Stimulated activated CD8-positive, alpha-beta memory T cell treated with anti-CD3 and anti-CD28 coated beads, Interleukin-4, amount 100 ng/mL, for 24 hours (primary cell): Measurements from ENCODE around the gene WDR89.
A peak's percentile ranks its signal among the peaks of the same experiment; 100 is the strongest.
"Not testable (repeated sequence)": the region's sequence is repeated elsewhere in the genome, so short reads cannot be mapped to it uniquely, and the experiment has no call there.

Source experiments
- DNase-seq: peaks from one replicate; pipeline ENCODE4 v3.0.0-alpha.2; 2020; ENCODE audit warnings: low read depth

Gene WDR89, protein sequence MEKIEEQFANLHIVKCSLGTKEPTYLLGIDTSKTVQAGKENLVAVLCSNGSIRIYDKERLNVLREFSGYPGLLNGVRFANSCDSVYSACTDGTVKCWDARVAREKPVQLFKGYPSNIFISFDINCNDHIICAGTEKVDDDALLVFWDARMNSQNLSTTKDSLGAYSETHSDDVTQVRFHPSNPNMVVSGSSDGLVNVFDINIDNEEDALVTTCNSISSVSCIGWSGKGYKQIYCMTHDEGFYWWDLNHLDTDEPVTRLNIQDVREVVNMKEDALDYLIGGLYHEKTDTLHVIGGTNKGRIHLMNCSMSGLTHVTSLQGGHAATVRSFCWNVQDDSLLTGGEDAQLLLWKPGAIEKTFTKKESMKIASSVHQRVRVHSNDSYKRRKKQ

DNA sequence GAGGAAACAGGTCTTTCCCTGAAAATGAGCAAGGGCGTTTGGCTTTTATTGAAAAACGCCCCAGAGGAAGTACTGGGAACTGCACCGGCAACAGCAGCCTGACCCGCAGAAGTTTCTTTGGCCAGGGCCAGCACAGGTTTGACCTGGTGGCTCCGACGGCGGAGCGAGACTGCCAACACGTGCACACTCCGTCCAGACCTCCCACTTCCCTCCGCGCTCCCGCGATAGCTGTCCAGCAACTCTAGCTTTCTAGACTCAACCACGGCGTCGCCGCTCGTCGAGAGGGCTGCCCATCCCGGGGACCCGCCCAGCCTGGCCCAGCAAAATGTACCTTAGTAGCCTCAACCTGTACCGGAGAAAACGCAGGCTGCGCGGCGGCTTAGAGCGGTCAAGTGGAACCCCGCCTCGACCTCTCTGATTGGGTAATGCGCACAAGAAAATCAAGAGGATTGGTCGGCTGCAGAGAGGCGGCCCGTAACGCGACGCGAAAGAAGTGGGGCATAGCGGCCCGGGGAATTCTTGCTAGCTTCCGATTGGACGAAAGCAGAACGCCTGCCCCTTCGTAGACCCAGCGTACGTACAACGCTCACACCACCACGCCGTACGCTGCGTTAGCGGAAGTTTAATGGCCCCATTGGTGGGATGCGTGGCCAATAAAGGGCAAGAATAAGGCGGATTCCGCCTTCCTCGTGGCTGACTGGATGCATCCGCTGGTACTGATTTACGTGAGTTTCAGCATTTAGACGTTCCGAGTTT is at the start of gene WDR89:
Gene WDR89 (minus strand): TSS at position 399 of the 756 bp plus-strand sequence. CDS start 41,929 bp downstream, outside the sequence.
- peak; percentile 89 for DNase-seq

GRCh38 chr14:63689132-63689531 is 47.5 kb upstream of the WDR89 start:
- DNase-seq, result no peak

GRCh38 chr14:63686926-63687325 is 45.3 kb upstream of the WDR89 start:
- DNase-seq, result no peak

- DNase-seq, result no peak
These were observed 43.7 kb upstream of the WDR89 start for GRCh38 chr14:63685401-63685800.

GRCh38 chr14:63682727-63683593 is 41.3 kb upstream of the WDR89 start:
- no peak for DNase-seq

DNA sequence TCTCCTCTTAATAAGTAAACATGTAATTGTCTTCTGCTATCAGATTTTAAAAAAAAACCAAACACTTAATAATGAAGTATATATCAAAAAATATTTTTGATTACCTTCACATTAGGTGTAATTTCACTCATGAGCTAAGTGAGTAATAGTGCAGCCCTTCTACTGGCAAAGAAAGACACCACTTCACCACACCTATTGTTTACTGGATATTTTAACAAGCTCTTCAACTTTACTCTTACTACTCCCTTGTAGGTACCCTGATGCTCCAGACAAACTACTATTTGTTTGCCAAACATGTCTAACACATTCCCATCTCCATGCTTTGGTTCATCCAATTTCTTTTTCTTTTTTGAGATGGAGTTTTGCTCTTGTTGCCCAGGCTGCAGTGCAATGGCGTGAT is 36.9 kb upstream of the WDR89 start:
- no peak for DNase-seq

- DNase-seq, result no peak
These were observed 36.3 kb upstream of the WDR89 start for GRCh38 chr14:63677891-63678379.

- no peak for DNase-seq
These were observed 34.9 kb upstream of the WDR89 start for GRCh38 chr14:63676615-63677014.

- no peak for DNase-seq
These were observed 32.3 kb upstream of the WDR89 start for GRCh38 chr14:63673886-63674497.

DNA sequence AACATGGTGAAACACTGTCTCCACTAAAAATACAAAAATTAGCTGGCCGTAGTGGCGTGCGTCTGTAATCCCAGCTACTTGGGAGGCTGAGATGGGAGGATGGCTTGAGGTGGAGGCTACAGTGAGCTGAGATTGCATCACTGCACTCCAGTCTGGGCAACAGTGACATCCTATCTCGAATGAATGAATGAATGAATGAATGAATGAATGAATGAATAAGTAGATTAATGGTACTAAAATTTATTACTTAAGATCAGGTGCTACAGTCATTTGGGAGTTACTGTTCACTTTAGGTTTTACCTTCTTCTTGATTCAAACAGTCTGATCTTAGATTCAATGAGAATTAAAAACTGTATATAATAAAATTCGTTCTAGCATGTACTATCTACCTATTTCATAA is 31.6 kb upstream of the WDR89 start:
- no peak for DNase-seq

- DNase-seq, result no peak
These were observed 30.9 kb upstream of the WDR89 start for GRCh38 chr14:63672417-63673180.

- DNase-seq, result no peak
These were observed 30.3 kb upstream of the WDR89 start for GRCh38 chr14:63671987-63672386.

DNA sequence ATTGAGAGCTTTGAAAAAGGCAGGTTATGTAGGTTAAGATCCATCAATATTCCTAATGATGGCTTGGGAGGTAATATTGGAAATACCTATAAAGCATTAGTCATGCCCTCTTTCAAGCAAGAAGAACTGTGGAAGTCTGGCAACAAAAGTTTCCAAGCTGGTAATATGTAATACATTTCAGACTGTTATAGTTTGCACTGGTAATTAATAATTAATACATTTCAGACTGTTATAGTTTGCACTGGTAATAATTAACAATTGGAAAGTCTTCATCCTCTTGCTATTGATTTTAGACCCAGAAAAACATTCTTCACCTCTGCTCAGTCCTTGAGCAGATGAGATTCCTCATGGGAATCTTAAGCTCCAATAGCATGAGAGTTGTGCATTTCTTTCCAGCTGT is 29.0 kb upstream of the WDR89 start:
- no peak for DNase-seq

DNA sequence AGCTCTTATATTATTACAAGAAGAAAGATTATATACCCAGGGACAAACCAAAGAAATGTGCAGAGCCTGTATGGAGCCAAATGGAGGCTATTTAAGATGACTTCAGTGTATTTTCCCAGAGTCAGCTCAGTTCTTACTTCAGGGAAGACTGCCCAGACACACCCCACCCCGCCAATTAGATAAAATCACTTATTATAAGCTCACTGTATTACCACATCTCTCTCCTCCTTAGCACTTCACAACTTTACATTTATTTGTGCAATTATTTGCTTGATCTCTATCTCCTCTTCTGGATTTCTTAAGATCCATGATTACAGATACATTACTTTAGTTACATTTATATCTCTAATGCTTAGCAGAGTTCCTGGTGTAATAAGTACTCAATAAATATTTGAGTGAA is 24.7 kb upstream of the WDR89 start:
- DNase-seq, result no peak

- DNase-seq, result no peak
These were observed 22.0 kb upstream of the WDR89 start for GRCh38 chr14:63663428-63664341.

DNA sequence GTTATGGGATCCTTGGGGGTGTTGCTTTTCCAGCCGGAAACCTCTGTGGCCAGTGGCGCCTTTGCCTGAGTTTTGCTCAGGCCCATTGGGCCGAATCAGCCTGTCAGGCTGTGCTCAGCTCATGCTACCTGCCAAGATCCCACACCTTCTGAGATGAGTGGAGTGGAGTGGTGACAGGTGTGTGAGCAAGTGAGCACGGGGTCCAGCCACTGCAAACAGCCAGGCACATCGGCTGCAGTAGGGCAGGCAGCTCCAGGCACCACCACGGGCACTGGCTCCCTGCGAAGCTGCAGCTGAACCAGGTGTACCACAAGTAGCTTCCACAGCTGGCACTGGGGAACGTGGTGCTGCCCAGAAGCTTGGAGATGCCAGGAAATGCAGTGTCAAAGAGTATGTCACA is 21.1 kb upstream of the WDR89 start:
- no peak for DNase-seq

- not testable (repeated sequence) for DNase-seq
These were observed 20.2 kb upstream of the WDR89 start for GRCh38 chr14:63661881-63662280.

DNA sequence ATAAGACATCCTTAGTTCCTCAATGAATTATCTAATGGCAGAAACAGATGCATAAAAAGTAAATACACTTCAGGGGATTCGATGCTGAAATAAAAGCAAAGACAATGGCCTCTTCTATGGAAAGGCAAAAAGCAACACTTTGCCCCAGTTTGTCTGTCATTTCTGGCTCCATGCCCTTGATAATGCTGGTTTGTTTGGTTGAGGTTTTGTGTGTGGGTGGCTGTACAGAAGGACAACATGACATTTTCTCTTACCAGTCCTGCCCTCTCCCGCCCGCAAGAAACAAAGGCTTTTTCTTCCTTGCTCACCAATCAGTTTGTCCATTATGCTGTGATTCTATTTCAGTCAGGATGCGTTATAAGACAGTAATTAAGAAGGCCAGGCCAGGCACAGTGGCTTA is 18.1 kb upstream of the WDR89 start:
- no peak for DNase-seq

DNA sequence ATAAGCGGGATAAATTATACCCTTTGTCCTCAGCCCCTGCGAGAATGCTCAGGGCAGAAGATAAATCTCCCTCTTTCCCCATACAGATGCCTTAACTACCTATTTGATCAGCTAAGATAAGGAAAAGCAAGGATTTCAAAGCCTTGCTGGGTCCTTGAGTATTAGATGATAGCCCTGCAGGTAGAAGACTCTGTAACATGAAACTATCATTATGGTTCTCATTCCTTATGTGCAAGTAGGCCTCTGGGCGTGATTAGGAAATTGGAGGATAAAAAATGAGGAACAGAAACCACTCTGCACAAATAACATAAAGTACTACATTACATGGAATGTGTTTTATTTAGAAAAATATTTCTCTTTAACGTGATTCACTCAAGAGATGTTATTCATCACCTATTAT is 14.5 kb upstream of the WDR89 start:
- no peak for DNase-seq

DNA sequence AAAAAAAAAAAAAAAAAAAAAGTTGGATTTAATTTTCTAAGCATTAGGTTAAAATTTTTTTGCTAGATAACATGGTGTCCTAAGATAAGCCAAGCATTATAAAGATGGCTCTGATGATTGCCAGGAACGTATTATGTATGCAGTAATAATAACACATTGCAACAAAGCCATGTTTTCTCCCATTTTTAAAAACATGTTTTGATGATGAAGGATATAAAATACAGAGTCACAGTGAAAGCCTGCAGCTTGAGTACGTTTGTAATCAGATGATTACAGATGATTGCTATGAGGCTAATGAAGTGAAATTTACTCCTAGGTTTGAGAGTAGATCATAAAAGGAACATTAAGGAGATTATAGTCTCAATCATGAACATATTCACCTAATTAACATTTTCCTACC is 13.3 kb upstream of the WDR89 start:
- DNase-seq, result no peak
